Mesenchymal stem cell (in vitro differentiated cells and primary cell): ENCODE results near the gene ACACB.

Source experiments
- DNase-seq: peaks from one replicate; pipeline ENCODE4 v3.0.0-alpha.2; 2013
- H2AFZ ChIP-seq: one replicate; pipeline ENCODE4 v1.6.1; 2013; ENCODE audit warnings: low read depth, mild to moderate bottlenecking, control low read depth, inconsistent platforms, low read length, moderate library complexity
- H2AK5ac ChIP-seq: 2 replicates; pipeline ENCODE4 v1.6.1; 2013; ENCODE audit warnings: low read length, moderate library complexity, mild to moderate bottlenecking, inconsistent platforms; ENCODE audit not compliant: severe bottlenecking
- H2BK120ac ChIP-seq: one replicate; pipeline ENCODE4 v1.6.1; 2013; ENCODE audit warnings: low read depth, mild to moderate bottlenecking, inconsistent platforms, low read length, moderate library complexity
- H2BK12ac ChIP-seq, 2 experiments: one replicate each; pipeline ENCODE4 v1.6.1; 2013; ENCODE audit warnings: inconsistent platforms in 2 of 2, low read length in 2 of 2, mild to moderate bottlenecking in 2 of 2, moderate library complexity in 2 of 2, control low read depth in 1 of 2
- H2BK15ac ChIP-seq: one replicate; pipeline ENCODE4 v1.6.1; 2013; ENCODE audit warnings: mild to moderate bottlenecking, low read depth, inconsistent platforms; ENCODE audit not compliant: poor library complexity, severe bottlenecking
- H2BK5ac ChIP-seq: 2 replicates; pipeline ENCODE4 v1.6.1; 2013; ENCODE audit warnings: low read depth, mild to moderate bottlenecking, low read length, control low read depth, inconsistent platforms; ENCODE audit not compliant: poor library complexity, severe bottlenecking
- H3K14ac ChIP-seq, 2 experiments: one replicate each; pipeline ENCODE4 v1.6.1; 2013; ENCODE audit warnings: inconsistent platforms in 2 of 2, low read length in 2 of 2, control low read depth in 1 of 2, mild to moderate bottlenecking in 1 of 2, moderate library complexity in 1 of 2
- H3K18ac ChIP-seq, 2 experiments: one replicate each; pipeline ENCODE4 v1.6.1; 2013; ENCODE audit warnings: inconsistent platforms in 2 of 2, low read length in 2 of 2, control low read depth in 1 of 2, low read depth in 1 of 2, mild to moderate bottlenecking in 1 of 2
- H3K23ac ChIP-seq, 2 experiments: one replicate each; pipeline ENCODE4 v1.6.1; 2013; ENCODE audit warnings: inconsistent platforms in 2 of 2, low read length in 2 of 2, mild to moderate bottlenecking in 2 of 2, moderate library complexity in 2 of 2, control low read depth in 1 of 2
- H3K27ac ChIP-seq: 2 replicates; pipeline ENCODE4 v1.5.1; 2013; ENCODE audit warnings: mild to moderate bottlenecking, moderate library complexity, low read length, control low read depth, inconsistent platforms; ENCODE audit not compliant: poor library complexity, severe bottlenecking
- H3K27me3 ChIP-seq, 2 experiments: 2 replicates each; pipeline versions ENCODE4 v1.6.1 to v1.7.0; 2013; ENCODE audit warnings: low read length in 2 of 2, mild to moderate bottlenecking in 2 of 2, moderate library complexity in 2 of 2, control low read depth in 1 of 2, inconsistent platforms in 1 of 2; ENCODE audit not compliant: control insufficient read depth in 1 of 2, insufficient read depth in 1 of 2
- H3K36me3 ChIP-seq, 2 experiments: 2 replicates each; pipeline versions ENCODE4 v1.6.1 to v1.7.0; 2013; ENCODE audit warnings: low read length in 2 of 2, control low read depth in 1 of 2, inconsistent platforms in 1 of 2, low read depth in 1 of 2, mild to moderate bottlenecking in 1 of 2; ENCODE audit not compliant: insufficient read depth in 2 of 2, control insufficient read depth in 1 of 2
- H3K4ac ChIP-seq, 2 experiments: one replicate each; pipeline ENCODE4 v1.6.1; 2013; ENCODE audit warnings: inconsistent platforms in 2 of 2, low read length in 2 of 2, mild to moderate bottlenecking in 2 of 2, moderate library complexity in 2 of 2, control low read depth in 1 of 2, low read depth in 1 of 2
- H3K4me1 ChIP-seq: 2 replicates; pipeline ENCODE4 v1.6.1; 2013; ENCODE audit warnings: low read depth, low read length, control low read depth; ENCODE audit not compliant: control insufficient read depth, insufficient read depth
- H3K4me2 ChIP-seq: 2 replicates; pipeline ENCODE4 v1.6.1; 2013; ENCODE audit warnings: low read length, mild to moderate bottlenecking, inconsistent platforms; ENCODE audit not compliant: poor library complexity, severe bottlenecking
- H3K4me3 ChIP-seq, 2 experiments: 2 replicates each; pipeline versions ENCODE4 v1.5.1 to v1.7.0; 2013; ENCODE audit warnings: low read length in 2 of 2, mild to moderate bottlenecking in 2 of 2, control low read depth in 1 of 2, low read depth in 1 of 2; ENCODE audit not compliant: insufficient read depth in 1 of 2
- H3K79me1 ChIP-seq: replicated peaks from 2 replicates; pipeline ENCODE4 v1.6.1; 2013; ENCODE audit warnings: mild to moderate bottlenecking, control low read depth, low read length, inconsistent platforms; ENCODE audit not compliant: poor library complexity, severe bottlenecking
- H3K9ac ChIP-seq: 2 replicates; pipeline ENCODE4 v1.7.0; 2013; ENCODE audit warnings: mild to moderate bottlenecking, low read length, moderate library complexity
- H3K9me3 ChIP-seq: 2 replicates; pipeline ENCODE4 v1.7.0; 2013; ENCODE audit warnings: mild to moderate bottlenecking, low read length; ENCODE audit not compliant: control insufficient read depth
- H4K8ac ChIP-seq: one replicate; pipeline ENCODE4 v1.6.1; 2013; ENCODE audit warnings: inconsistent platforms, mild to moderate bottlenecking, low read length, moderate library complexity
- H4K91ac ChIP-seq: one replicate; pipeline ENCODE4 v1.6.1; 2013; ENCODE audit warnings: mild to moderate bottlenecking, low read length, inconsistent platforms
- WGBS: methylation state at CpG from one replicate; pipeline ENCODE4 v1.1.7; 2013; ENCODE audit warnings: mixed read lengths; 5-methylcytosine and 5-hydroxymethylcytosine counted together

Gene ACACB

DNA sequence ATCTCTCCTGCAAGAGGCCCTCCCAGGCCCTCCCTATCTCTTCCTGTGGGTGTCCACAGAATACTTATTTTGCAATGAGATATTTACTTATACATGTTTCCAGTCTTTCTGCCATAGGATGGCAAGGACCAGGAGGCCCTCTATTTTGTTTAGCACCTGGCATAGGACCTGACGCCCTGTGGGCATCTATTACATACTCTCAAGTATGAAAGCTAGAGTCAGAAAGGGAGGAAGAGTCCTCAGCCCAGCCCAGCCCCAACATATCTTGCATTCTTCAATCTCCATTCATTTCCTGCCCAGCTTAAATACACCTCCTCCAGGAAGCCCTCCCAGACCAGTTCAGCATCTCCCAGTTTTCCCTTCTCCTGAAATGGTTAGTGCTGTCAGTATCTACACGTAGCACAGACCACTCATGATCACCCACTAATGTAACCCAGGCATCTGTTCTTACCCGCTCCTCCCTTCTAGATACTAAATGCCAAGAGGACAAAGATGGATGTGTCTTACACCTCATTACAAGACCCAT lies 185.3 kb downstream of the ACACB start:
- no peak overlapping the region for H3K14ac ChIP-seq
- WGBS: 74% methylated on average over 3 of the region's 3 CpGs

GRCh38 chr12:109302358-109302757 lies 186.0 kb downstream of the ACACB start:
- no peaks in the 10 kb centered on the region for H3K9me3 ChIP-seq
- no peak overlapping the region for H3K4me2 ChIP-seq
- H2BK15ac ChIP-seq: no peak overlapping the region
- no peak overlapping the region for H3K23ac ChIP-seq
- no peaks in the 10 kb centered on the region for H3K4me1 ChIP-seq
- no peak overlapping the region for H3K4ac ChIP-seq
- no CpG with 5 or more reads among the region's 2 CpGs for WGBS
- H3K27ac ChIP-seq: no peak overlapping the region
- no peak for DNase-seq
- H3K36me3 ChIP-seq: no peaks in the 10 kb centered on the region
- no peak overlapping the region for H4K8ac ChIP-seq
- H3K9ac ChIP-seq: no peak overlapping the region
- H2AFZ ChIP-seq: no peak overlapping the region
- peaks cover 66 to 75% of the 10 kb centered on the region in 2 experiments for H3K27me3 ChIP-seq
- no peaks in the 10 kb centered on the region for H3K79me1 ChIP-seq
- H2BK5ac ChIP-seq: no peak overlapping the region
- H2BK12ac ChIP-seq: no peak overlapping the region
- no peak overlapping the region for H4K91ac ChIP-seq
- no peak overlapping the region for H2BK120ac ChIP-seq
- no peak overlapping the region for H2AK5ac ChIP-seq
- no peak overlapping the region for H3K14ac ChIP-seq
- H3K18ac ChIP-seq: no peak overlapping the region
- no peak overlapping the region for H3K4me3 ChIP-seq

More for the DNA sequence above, 185.3 kb downstream of the ACACB start:
- Histone ChIP-seq H3K27me3 (peaks cover 61 to 73% of the 10 kb centered on the region in 2 experiments), H4K91ac (no peak overlapping the region), H3K4me1 (no peaks in the 10 kb centered on the region), H3K18ac (no peak overlapping the region), H3K27ac (no peak overlapping the region), H3K9me3 (no peaks in the 10 kb centered on the region), H3K4me3 (no peak overlapping the region), H3K36me3 (no peaks in the 10 kb centered on the region), H4K8ac (no peak overlapping the region), H3K23ac (no peak overlapping the region), H3K79me1 (no peaks in the 10 kb centered on the region), H2AK5ac (no peak overlapping the region), H2BK12ac (no peak overlapping the region), H3K4me2 (no peak overlapping the region), H2BK15ac (no peak overlapping the region), H3K9ac (no peak overlapping the region), H2AFZ (no peak overlapping the region), H3K4ac (no peak overlapping the region), H2BK120ac (no peak overlapping the region), H2BK5ac (no peak overlapping the region)
- DNase-seq: no peak

GRCh38 chr12:109302770-109303169 lies 186.4 kb downstream of the ACACB start:
- no peaks in the 10 kb centered on the region for H3K9me3 ChIP-seq
- H3K4me1 ChIP-seq: no peaks in the 10 kb centered on the region
- WGBS: no CpG with 5 or more reads among the region's 5 CpGs
- no peak overlapping the region for H4K8ac ChIP-seq
- no peak for DNase-seq
- no peak overlapping the region for H3K27ac ChIP-seq
- no peak overlapping the region for H3K4ac ChIP-seq
- H3K18ac ChIP-seq: no peak overlapping the region
- no peak overlapping the region for H2AK5ac ChIP-seq
- H3K14ac ChIP-seq: no peak overlapping the region
- H3K36me3 ChIP-seq: no peaks in the 10 kb centered on the region
- H2BK12ac ChIP-seq: no peak overlapping the region
- H2BK15ac ChIP-seq: no peak overlapping the region
- H2BK5ac ChIP-seq: no peak overlapping the region
- H3K27me3 ChIP-seq: peaks cover 71 to 79% of the 10 kb centered on the region in 2 experiments
- H2BK120ac ChIP-seq: no peak overlapping the region
- H3K4me3 ChIP-seq: no peak overlapping the region
- H3K23ac ChIP-seq: no peak overlapping the region
- no peak overlapping the region for H3K9ac ChIP-seq
- H2AFZ ChIP-seq: no peak overlapping the region
- H4K91ac ChIP-seq: no peak overlapping the region
- no peak overlapping the region for H3K4me2 ChIP-seq
- H3K79me1 ChIP-seq: no peaks in the 10 kb centered on the region

- Histone ChIP-seq H2BK5ac (no peak overlapping the region), H3K18ac (no peak overlapping the region), H3K27me3 (peaks cover 82 to 87% of the 10 kb centered on the region in 2 experiments), H4K8ac (no peak overlapping the region), H2BK120ac (no peak overlapping the region), H4K91ac (no peak overlapping the region), H2BK12ac (no peak overlapping the region), H3K23ac (no peak overlapping the region), H3K9me3 (no peaks in the 10 kb centered on the region), H3K14ac (no peak overlapping the region), H2AFZ (no peak overlapping the region), H2AK5ac (no peak overlapping the region), H3K4me3 (no peak overlapping the region), H3K27ac (no peak overlapping the region), H3K4me2 (no peak overlapping the region), H2BK15ac (no peak overlapping the region), H3K9ac (no peak overlapping the region), H3K36me3 (no peaks in the 10 kb centered on the region), H3K79me1 (no peaks in the 10 kb centered on the region), H3K4me1 (peaks cover 7% of the 10 kb centered on the region), H3K4ac (no peak overlapping the region)
- DNase-seq: no peak
- WGBS: 29% methylated on average over 7 of the region's 8 CpGs
Observed at GRCh38 chr12:109304485-109304884, 188.1 kb downstream of the ACACB start.
